RWPE1 (cell line): Measurements from ENCODE around the gene FRYL.
A peak's percentile ranks its signal among the peaks of the same experiment; 100 is the strongest.
"Not testable (repeated sequence)": the region's sequence is repeated elsewhere in the genome, so short reads cannot be mapped to it uniquely, and the experiment has no call there.

ENCODE experiments used
- CTCF ChIA-PET: fragments of 350-600 bp; sonication (Branson Sonifier 250); formaldehyde crosslinking; extraction: SDS; loops from one replicate; lab custom pipeline; 2021; lab: Yijun Ruan, JAX
- POLR2A ChIA-PET: fragments of 400-600 bp; formaldehyde crosslinking; extraction: SDS; loops from one replicate; lab custom pipeline; 2020; ENCODE audit warnings: antibody characterized with exemption; ENCODE audit not compliant: low non-redundant PET; lab: Yijun Ruan, JAX
- DNase-seq: peaks from one replicate; pipeline ENCODE4 v3.0.0; 2012; ENCODE audit warnings: low spot score
- H3K27ac ChIP-seq: fragments of 450-650 bp; 2 replicates; pipeline ENCODE4 v1.5.1; 2017
- TF ChIP-seq, protein P1 (sequence below): fragments of 450-650 bp; conservative IDR thresholded peaks from 2 replicates; pipeline ENCODE4 v1.5.1; 2017; ENCODE audit warnings: low read depth, mild to moderate bottlenecking

FRYL gene

DNA sequence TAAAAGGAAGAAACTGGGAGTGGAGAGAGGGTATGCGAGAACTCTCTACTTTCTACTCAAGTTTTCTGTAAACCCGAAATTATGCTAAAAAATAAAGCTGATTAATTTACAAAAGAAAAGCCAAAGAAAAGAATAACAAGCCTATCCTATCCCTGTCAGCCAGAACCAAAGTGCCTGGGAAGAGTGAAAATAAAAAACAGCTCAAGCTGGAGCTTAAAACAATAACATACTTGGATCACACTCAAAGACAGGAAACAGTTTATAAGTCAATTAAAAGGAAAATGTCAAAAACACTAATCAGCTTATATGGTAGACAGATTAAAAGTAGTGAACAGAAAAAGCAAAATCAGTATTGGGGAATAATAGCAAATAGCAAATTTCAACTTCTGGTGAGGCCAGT is 139.4 kb downstream of the FRYL start:
- CTCF ChIA-PET, result interaction anchor here (0.6 kb wide), 1 partner anchor 232 kb away, joined by 3 read pairs; no protein-coding TSS in a partner anchor
- TF ChIP-seq, protein P1, sequence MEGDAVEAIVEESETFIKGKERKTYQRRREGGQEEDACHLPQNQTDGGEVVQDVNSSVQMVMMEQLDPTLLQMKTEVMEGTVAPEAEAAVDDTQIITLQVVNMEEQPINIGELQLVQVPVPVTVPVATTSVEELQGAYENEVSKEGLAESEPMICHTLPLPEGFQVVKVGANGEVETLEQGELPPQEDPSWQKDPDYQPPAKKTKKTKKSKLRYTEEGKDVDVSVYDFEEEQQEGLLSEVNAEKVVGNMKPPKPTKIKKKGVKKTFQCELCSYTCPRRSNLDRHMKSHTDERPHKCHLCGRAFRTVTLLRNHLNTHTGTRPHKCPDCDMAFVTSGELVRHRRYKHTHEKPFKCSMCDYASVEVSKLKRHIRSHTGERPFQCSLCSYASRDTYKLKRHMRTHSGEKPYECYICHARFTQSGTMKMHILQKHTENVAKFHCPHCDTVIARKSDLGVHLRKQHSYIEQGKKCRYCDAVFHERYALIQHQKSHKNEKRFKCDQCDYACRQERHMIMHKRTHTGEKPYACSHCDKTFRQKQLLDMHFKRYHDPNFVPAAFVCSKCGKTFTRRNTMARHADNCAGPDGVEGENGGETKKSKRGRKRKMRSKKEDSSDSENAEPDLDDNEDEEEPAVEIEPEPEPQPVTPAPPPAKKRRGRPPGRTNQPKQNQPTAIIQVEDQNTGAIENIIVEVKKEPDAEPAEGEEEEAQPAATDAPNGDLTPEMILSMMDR, result no peak
- DNase-seq, result no peak
- H3K27ac ChIP-seq, result no peak overlapping the region
- POLR2A ChIA-PET, result no interaction called here

DNA sequence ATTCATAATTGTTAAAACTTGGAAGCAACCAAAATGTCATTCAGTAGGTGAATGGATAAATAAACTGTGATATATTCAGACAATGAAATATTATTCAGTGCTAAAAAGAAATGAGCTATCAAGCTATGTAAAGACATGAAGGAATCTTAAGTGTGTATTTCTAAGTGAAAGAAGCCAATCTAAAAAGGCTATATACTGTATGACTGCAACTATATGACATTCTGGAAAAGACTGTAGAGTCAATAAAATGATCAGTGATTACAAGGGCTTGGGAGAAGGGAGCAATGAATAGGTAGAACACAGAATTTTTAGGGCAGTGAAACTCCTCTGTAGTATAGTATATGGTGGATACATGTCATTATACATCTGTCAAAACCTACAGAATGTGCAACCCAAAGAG is 139.9 kb downstream of the FRYL start:
- CTCF ChIA-PET, result no interaction called here
- H3K27ac ChIP-seq, result no peak overlapping the region
- no peak for DNase-seq
- TF ChIP-seq, protein P1, result no peak
- POLR2A ChIA-PET, result no interaction called here

GRCh38 chr4:48639807-48640206 is 140.3 kb downstream of the FRYL start:
- TF ChIP-seq, protein P1, result no peak
- CTCF ChIA-PET, result no interaction called here
- POLR2A ChIA-PET, result no interaction called here
- no peak for DNase-seq
- no peak overlapping the region for H3K27ac ChIP-seq

DNA sequence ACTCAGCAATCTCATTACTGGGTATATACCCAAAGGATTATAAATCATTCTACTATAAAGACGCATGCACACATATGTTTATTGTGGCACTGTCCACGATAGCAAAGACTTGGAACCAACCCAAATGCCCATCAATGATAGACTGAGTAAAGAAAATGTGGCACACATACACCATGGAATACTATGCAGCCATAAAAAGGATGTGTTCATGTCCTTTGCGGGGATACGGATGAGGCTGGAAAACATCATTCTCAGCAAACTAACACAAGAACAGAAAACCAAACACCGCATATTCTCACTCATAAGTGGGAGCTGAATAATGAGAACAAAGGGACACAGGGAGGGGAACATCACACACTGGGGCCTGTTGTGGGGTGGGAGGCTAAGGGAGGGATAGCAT is 141.5 kb downstream of the FRYL start:
- POLR2A ChIA-PET, H3K27ac ChIP-seq, CTCF ChIA-PET, DNase-seq: not testable (repeated sequence)

DNA sequence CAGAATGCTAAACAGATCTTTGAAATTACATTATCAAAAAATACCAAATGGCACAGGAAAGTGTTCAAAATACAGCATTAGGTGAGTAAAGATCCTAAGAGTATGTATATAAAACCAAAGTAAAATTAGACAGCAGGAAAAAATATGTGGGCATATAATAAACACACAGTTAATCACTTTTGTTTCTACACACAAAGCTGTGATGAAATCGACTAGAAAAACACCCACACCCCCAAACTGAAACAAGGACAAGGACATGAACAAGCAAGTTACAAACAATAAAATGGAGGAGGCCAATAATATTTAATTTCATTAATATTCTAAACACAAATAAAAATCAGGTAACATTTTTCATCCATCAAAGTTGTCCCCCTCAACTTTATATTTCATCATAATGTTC is 143.2 kb downstream of the FRYL start:
- ChIA-PET POLR2A (no interaction called here), CTCF (no interaction called here)
- TF ChIP-seq, protein P1, result no peak
- no peak overlapping the region for H3K27ac ChIP-seq
- DNase-seq, result no peak

DNA sequence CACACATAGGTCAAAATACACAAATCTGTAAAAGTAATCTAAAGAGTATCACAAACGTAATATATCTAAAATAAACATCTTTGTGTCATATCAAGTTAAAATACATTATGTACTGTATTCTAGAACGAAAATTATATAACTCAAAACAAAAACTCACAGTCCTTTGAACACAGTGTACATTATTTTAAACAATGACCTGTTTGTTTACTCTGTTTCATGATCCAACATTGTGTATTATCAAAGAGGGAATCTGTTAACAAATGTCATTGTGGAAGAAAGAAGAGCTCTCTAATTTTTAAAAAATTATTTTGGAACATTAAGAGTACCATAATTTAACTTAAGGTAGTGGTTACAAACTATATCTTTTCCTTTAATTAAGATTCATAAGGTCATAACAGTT is 144.1 kb downstream of the FRYL start:
- no peak overlapping the region for H3K27ac ChIP-seq
- no peak for DNase-seq
- CTCF ChIA-PET, result interaction anchor here (0.6 kb wide), 1 partner anchor 57 kb away, joined by 4 read pairs; no protein-coding TSS in a partner anchor
- POLR2A ChIA-PET, result no interaction called here
- TF ChIP-seq, protein P1, result no peak

DNA sequence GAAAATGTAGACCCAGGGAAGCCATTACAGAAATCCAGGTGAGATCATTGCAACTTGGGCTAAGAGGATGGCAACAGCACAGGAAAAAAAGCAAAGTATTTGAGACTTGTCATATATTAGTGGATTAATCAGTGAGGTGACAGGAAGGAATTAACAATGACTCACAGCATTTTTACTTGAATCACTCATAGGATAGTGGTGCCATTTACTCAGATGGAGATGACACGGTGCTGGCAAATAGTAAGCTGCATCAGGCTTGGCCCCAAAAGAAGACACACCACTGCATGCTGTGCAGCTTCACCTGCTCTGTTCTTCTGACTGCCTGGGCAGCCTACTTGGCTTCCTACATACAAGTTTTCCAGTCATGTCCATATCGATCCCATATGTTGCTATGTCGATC is 144.8 kb downstream of the FRYL start:
- POLR2A ChIA-PET, result no interaction called here
- TF ChIP-seq, protein P1, result no peak
- H3K27ac ChIP-seq, result no peak overlapping the region; the same call in 1 of the 2 replicates
- CTCF ChIA-PET, result no interaction called here
- DNase-seq, result peak; percentile 24
